Fibroblast of skin of scalp (primary cell): ENCODE data around the gene PRSS27. TPM values are rescaled to one million over a fixed set of nuclear protein-coding genes. Genes with fewer than 3 reads are reported as not detected.

Experiments
- DNase-seq: peaks from one replicate; pipeline ENCODE4 v3.0.0-alpha.2; 2013
- polyA plus RNA-seq, 2 experiments: library from polyadenylated mRNA; unstranded; fragments of 120-200 nt; gene quantifications; one replicate each; pipeline ENCODE4 v1.2.1, GENCODE V29; 2013; ENCODE audit not compliant: insufficient read length in 2 of 2

PRSS27 gene
- 0.87 TPM for polyA plus RNA-seq (2013, experiment 1 of 2; ENCODE audit: insufficient read length)
- 1.2 TPM for polyA plus RNA-seq (2013, experiment 2 of 2; ENCODE audit: insufficient read length)

DNA sequence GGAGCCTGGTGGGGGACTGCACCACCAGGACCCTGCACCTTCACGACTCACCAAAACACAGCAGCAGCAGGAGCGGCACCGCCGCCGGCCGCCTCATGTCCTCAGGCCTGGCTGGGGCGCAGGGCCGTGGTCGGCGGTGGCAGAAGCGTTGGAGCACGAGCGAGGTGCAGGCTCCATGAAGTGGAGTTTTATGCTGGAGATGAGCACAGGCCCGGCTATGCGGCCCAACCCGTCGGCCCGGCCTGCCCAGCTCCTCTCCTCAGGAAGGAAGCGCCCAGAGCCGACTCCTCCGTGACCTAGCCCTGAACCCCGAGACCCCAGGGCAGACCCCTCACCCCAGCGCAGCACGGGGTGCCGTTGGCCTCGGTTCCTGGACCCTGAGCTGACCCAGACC is at the start of gene PRSS27:
PRSS27 (minus strand) TSS at position 161 of the 394 bp plus-strand sequence; CDS start at position 97, 64 bp downstream.
- no peak for DNase-seq

- no peak for DNase-seq
These were observed 49.6 kb upstream of the PRSS27 start for GRCh38 chr16:2769675-2770056.

DNA sequence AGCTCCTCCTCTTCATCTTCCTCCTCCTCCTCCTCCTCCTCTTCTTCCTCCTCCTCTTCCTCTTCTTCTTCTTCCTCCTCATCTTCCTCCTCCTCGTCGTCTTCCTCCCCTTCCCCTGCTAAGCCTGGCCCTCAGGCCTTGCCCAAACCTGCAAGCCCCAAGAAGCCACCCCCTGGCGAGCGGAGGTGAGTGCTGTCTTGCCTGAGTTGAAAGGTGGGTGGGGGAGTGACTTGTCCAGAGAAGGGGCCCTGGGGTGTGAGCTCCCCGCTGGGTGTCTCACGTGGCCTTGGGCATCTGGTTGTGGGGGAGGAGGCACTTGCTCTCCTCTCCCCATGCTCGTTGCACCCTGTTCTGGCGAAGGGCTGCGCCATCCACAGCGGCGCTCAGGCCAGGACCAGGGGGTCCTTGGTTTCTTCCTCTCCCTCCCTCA is 49.1 kb upstream of the PRSS27 start:
- no peak for DNase-seq

DNA sequence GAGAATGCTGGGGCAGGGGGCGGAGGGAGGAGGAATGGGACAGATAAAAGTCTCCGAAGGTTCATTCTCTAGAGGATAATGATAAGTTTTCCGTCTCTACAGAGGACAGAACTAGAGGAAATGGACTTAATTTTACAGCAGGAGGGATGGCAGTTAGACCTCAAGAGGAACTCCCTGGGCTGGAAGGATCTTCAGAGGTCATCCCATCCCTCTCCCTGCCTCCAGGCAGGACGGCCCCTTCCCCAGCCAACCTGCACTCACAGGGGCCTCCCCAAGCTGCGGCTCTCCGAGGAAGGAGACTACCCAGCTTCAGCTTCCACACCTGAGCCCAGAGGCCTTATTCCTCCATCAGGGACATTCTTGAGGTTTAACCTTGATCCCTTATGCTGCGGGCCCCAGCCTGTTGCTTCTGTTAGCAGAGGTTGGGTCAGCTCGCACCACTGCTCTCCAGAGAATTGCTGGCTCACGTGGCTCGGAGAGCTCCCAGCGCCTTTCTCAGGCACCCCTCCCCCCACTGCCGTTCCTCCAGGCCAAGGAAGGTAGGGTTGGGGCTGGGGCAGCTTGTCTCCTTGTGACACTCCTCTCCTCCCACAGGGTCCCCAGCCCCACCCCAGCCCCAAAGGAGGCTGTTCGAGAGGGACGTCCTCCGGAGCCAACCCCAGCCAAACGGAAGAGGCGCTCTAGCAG is 48.5 kb upstream of the PRSS27 start:
- no peak for DNase-seq

- no peak for DNase-seq
These were observed 47.9 kb upstream of the PRSS27 start for GRCh38 chr16:2767891-2768290.

DNA sequence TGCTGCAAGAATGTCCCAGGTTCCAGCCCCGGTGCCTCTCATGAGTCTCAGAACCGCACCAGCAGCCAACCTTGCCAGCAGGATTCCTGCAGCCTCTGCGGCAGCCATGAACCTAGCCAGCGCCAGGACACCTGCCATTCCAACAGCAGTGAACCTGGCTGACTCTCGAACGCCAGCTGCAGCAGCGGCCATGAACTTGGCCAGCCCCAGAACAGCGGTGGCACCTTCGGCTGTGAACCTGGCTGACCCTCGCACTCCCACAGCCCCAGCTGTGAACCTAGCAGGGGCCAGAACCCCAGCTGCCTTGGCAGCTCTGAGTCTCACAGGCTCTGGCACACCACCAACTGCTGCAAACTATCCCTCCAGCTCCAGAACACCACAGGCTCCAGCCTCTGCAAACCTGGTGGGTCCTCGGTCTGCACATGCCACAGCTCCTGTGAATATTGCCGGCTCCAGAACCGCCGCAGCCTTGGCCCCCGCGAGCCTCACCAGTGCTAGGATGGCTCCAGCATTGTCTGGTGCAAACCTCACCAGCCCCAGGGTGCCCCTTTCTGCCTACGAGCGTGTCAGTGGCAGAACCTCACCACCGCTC is 47.2 kb upstream of the PRSS27 start:
- no peak for DNase-seq

- DNase-seq: no peak
These were observed 46.6 kb upstream of the PRSS27 start for GRCh38 chr16:2766430-2767139.

- no peak for DNase-seq
These were observed 45.7 kb upstream of the PRSS27 start for GRCh38 chr16:2765462-2766404.

- DNase-seq: no peak
These were observed 44.7 kb upstream of the PRSS27 start for GRCh38 chr16:2764718-2765117.

GRCh38 chr16:2763173-2763572 is 43.1 kb upstream of the PRSS27 start:
- DNase-seq: no peak

- DNase-seq: no peak
These were observed 42.7 kb upstream of the PRSS27 start for GRCh38 chr16:2762711-2763110.

GRCh38 chr16:2761886-2762583 is 42.0 kb upstream of the PRSS27 start:
- no peak for DNase-seq

- no peak for DNase-seq
These were observed 41.4 kb upstream of the PRSS27 start for GRCh38 chr16:2761472-2761871.

DNA sequence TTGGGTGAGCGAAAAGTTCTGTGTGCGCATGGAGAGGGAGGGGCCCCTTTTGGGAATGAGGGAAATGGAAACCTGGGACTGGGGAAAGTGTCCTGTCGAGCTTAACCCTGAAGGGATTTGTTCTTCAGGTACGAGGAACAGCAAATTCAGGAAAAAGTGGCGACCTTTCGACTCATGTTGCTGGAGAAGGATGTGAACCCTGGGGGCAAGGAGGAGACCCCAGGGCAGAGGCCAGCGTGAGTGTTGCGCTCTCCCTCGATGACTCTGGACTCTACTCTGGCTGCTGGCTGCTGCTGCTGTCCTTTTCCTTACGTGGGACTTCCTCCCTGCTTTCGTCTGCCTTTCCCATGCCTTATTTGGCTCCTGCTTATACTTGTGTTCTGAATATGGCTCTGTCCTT is 37.3 kb upstream of the PRSS27 start:
- DNase-seq: no peak

DNA sequence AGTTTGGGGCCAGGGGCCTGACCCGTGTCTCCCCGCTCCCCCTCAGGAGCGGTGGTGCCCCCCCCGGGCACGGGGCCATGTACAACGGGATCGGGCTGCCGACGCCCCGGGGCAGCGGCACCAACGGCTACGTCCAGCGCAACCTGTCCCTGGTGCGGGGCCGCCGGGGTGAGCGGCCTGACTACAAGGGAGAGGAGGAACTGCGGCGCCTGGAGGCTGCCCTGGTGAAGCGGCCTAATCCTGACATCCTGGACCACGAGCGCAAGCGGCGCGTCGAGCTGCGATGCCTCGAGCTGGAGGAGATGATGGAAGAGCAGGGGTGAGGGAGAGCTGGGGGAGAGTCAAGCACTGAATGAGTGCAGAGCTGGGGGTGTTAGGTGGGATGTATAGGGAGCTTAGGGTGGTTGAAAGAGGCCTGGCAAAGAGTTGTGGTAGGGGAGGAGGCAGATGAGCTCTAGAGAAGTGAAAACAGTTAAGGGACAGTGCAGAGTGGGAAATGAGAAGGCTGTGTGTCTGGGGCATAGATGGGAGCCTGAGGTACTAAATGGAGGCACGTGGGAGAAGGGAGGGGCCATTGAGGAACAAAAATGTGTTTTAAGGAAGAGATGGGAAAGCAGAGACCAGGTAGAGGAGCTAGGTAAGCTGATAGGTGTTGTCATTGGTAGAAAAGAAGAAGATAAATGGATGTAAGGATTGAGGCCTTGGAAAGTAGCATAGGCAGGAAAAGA is 36.4 kb upstream of the PRSS27 start:
- no peak for DNase-seq

DNA sequence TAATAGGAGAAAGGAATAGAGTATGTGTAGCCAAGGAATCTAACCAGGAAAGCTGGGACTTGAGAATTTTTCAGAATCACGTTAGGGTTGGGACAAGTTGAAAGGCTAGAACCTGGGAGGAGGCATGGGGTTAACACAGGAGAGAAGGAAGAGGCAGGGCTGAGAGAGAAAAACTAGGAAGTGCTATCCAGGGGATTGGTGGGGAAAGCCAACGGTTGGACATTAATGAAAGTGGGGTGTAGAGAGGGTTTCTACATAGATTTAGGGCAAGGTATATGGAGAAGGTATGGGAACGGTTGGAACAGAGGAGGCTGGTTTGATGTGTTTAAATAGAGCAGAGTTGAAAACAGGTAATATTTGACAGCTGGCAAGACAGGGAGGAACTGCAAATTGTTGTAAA is 35.1 kb upstream of the PRSS27 start:
- DNase-seq: no peak

- no peak for DNase-seq
These were observed 33.7 kb upstream of the PRSS27 start for GRCh38 chr16:2753733-2754020.

- peak; percentile 84 for DNase-seq
These were observed 33.1 kb upstream of the PRSS27 start for GRCh38 chr16:2752850-2753732.

- DNase-seq: peak; percentile 97
These were observed 32.2 kb upstream of the PRSS27 start, which contains the start of gene SRRM2 for GRCh38 chr16:2752035-2752849. SRRM2 (plus strand) TSS chr16:2752638; CDS start chr16:2756365, 3,727 bp downstream.
